HepG2 (cell line): ENCODE measurements around the gene NUFIP2.

ENCODE experiments used
- CHD2 ChIP-seq: IDR thresholded peaks from 2 replicates; pipeline ENCODE4 v1.6.1; 2011; ENCODE audit warnings: low read depth, low read length, improper control_type of control experiment
- POLR2A ChIP-seq, 2 experiments: IDR thresholded peaks; 2 replicates each; pipeline ENCODE4 v1.6.1; 2011; ENCODE audit warnings: low read depth in 2 of 2, low read length in 2 of 2, mild to moderate bottlenecking in 1 of 2, moderate library complexity in 1 of 2; ENCODE audit not compliant: insufficient read depth in 1 of 2
- RFXANK ChIP-seq: IDR thresholded peaks from 2 replicates; pipeline ENCODE4 v1.6.1; 2016
- TCF7L2 ChIP-seq: IDR thresholded peaks from 2 replicates; pipeline ENCODE4 v1.6.1; 2011; ENCODE audit warnings: mild to moderate bottlenecking, low read depth, low read length, moderate library complexity
- ZNF24 ChIP-seq: fragments of 450-650 bp; IDR thresholded peaks from 2 replicates; pipeline ENCODE4 v1.6.1; 2017; ENCODE audit warnings: antibody characterized with exemption, mild to moderate bottlenecking
- TF ChIP-seq, protein P1 (sequence below): sonication (generic); formaldehyde crosslinking; IDR thresholded peaks from 2 replicates; pipeline ENCODE4 v1.9.0; 2022; ENCODE audit warnings: missing genetic modification reagents, mild to moderate bottlenecking, borderline replicate concordance
- TF ChIP-seq, protein P2 (sequence below): sonication (generic); formaldehyde crosslinking; IDR thresholded peaks from 2 replicates; pipeline ENCODE4 v1.5.0; 2020; ENCODE audit warnings: mild to moderate bottlenecking, missing genetic modification reagents, moderate library complexity
- TF ChIP-seq, protein P3 (sequence below): sonication (generic); formaldehyde crosslinking; IDR thresholded peaks from 2 replicates; pipeline ENCODE4 v1.9.0; 2021; ENCODE audit warnings: missing genetic modification reagents, mild to moderate bottlenecking, borderline replicate concordance

DNA sequence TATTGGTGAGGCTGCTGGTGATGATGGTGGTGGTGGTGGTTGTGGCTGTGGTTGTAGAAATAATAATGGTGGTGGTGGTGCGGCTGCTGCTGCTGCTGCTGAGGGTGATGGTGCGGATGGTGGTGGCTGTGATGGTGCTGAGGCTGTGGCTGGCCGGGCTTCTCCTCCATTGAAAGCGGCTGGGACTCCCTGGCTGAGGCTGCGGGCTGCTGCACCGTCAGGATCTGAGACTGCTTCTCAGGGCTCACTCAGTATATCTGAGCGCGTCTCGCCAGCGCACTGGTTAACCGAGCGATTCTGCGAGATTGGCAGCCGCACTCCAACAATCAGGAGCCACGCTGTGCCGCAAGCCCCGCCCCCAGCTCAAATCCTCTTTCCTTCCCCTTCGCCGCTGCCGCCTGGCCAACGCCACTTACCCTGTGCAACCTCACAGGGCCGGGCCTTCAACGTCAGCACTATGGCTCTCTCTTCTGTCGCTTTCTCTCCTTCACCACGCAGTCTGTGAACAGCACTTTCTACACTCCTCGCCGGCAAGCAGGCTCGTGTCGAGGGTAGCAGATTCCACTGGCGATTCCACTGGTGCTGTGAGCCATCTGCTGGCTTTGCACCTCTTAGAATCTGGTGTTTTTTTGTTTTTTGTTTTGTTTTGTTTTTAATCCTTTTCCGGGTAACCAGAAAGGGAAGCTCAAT, at the start of gene NUFIP2:
- TF ChIP-seq TCF7L2 (no peak), CHD2 (no peak), RFXANK (CRISPR knock-in tag) (no peak), POLR2A (IDR thresholded peaks at IDR 0.05; ENCODE audit: insufficient read depth in 1 of 2, low read depth in 2 of 2, low read length in 2 of 2) (peak; percentile 99 to 100), ZNF24 (no peak; the same call in 1 of the 2 replicates)
- TF ChIP-seq, protein P1, sequence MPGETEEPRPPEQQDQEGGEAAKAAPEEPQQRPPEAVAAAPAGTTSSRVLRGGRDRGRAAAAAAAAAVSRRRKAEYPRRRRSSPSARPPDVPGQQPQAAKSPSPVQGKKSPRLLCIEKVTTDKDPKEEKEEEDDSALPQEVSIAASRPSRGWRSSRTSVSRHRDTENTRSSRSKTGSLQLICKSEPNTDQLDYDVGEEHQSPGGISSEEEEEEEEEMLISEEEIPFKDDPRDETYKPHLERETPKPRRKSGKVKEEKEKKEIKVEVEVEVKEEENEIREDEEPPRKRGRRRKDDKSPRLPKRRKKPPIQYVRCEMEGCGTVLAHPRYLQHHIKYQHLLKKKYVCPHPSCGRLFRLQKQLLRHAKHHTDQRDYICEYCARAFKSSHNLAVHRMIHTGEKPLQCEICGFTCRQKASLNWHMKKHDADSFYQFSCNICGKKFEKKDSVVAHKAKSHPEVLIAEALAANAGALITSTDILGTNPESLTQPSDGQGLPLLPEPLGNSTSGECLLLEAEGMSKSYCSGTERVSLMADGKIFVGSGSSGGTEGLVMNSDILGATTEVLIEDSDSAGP (CRISPR knock-in tag): peak; percentile 83
- TF ChIP-seq, protein P2, sequence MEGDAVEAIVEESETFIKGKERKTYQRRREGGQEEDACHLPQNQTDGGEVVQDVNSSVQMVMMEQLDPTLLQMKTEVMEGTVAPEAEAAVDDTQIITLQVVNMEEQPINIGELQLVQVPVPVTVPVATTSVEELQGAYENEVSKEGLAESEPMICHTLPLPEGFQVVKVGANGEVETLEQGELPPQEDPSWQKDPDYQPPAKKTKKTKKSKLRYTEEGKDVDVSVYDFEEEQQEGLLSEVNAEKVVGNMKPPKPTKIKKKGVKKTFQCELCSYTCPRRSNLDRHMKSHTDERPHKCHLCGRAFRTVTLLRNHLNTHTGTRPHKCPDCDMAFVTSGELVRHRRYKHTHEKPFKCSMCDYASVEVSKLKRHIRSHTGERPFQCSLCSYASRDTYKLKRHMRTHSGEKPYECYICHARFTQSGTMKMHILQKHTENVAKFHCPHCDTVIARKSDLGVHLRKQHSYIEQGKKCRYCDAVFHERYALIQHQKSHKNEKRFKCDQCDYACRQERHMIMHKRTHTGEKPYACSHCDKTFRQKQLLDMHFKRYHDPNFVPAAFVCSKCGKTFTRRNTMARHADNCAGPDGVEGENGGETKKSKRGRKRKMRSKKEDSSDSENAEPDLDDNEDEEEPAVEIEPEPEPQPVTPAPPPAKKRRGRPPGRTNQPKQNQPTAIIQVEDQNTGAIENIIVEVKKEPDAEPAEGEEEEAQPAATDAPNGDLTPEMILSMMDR: no peak
- TF ChIP-seq, protein P3, sequence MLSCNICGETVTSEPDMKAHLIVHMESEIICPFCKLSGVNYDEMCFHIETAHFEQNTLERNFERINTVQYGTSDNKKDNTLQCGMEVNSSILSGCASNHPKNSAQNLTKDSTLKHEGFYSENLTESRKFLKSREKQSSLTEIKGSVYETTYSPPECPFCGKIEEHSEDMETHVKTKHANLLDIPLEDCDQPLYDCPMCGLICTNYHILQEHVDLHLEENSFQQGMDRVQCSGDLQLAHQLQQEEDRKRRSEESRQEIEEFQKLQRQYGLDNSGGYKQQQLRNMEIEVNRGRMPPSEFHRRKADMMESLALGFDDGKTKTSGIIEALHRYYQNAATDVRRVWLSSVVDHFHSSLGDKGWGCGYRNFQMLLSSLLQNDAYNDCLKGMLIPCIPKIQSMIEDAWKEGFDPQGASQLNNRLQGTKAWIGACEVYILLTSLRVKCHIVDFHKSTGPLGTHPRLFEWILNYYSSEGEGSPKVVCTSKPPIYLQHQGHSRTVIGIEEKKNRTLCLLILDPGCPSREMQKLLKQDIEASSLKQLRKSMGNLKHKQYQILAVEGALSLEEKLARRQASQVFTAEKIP (CRISPR knock-in tag): no peak
